Limb (tissue), 2 donors: ENCODE measurements around the gene ZGRF1.
A peak's percentile ranks its signal among the peaks of the same experiment; 100 is the strongest.
"Not testable (repeated sequence)": the region's sequence is repeated elsewhere in the genome, so short reads cannot be mapped to it uniquely, and the experiment has no call there.

Experiments
- DNase-seq, 2 donors: peaks; one replicate each; pipeline ENCODE4 v3.0.0-alpha.2; 2016; ENCODE audit errors: extremely low spot score in 2 of 2

The ZGRF1 gene

DNA sequence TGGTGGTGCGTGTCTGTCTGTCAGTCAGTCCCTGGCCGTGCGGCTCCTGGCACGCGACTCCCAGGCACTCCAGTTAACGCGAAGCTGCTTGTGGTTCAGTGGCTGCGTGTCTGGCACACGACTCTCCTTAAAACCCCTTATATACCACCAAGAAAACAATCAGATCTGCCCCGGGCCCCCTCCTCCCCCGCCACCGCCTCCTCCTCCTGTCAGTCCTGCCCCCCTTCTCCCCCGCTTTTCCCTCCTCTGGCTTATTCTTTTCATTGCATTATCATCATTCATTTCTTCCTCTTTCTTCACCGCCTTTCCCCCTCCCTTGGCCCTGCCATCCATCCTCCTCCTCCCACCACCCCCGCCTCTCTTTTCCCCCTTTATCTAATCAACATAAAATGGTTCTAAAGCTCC, 120.6 kb downstream of the ZGRF1 start, which contains the start of gene NEUROG2:
NEUROG2 (minus strand) TSS at position 115 of the 405 bp plus-strand sequence. CDS start 705 bp downstream, outside the sequence.
- DNase-seq: no peak

DNA sequence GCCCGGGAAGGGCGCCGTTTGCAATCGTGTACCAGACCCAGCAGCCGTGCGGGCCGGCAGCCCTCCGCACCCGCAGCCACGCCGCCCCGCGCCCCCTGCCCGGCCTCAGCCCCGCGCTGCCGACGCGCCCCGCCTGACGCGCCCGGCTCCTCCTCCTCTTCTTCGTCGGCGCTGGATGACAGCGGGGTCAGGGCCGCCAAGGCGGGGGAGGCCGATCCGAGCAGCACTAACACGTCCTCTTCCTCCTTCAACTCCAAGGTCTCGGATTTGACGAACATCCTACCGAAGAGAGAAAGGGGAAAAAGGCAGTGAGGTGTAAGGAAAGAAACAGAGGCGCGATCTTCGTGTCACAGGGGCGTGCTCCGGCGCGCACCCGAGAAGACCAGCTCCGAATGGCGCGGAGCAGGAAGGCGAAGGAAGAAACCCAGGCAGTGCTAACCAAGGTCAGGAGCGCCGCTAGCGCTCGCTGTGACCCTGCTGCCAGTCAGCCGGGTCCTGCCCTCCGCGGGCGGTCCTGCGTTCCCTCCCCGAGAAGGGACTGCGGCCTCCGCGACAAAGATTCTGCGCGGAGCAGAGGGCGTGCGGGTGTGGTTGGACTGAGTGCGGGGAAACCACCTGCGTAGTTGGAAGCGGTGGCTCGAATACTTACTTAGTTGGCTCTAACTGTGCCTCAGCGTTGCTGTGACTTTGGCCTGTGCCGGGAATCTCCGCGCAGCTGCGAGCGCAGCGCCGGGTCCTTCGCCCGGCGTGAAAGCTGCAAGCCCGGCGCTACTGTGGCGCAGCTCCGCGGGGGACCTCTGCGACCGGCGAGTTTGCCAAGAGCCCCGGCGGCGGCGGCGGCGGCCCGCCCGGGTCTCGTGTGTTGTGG, 121.3 kb downstream of the ZGRF1 start:
- peak in 1 of 2 donors; percentile 75 for DNase-seq

GRCh38 chr4:112514647-112515197, 122.0 kb downstream of the ZGRF1 start:
- peak in 1 of 2 donors; percentile 59 for DNase-seq

DNA sequence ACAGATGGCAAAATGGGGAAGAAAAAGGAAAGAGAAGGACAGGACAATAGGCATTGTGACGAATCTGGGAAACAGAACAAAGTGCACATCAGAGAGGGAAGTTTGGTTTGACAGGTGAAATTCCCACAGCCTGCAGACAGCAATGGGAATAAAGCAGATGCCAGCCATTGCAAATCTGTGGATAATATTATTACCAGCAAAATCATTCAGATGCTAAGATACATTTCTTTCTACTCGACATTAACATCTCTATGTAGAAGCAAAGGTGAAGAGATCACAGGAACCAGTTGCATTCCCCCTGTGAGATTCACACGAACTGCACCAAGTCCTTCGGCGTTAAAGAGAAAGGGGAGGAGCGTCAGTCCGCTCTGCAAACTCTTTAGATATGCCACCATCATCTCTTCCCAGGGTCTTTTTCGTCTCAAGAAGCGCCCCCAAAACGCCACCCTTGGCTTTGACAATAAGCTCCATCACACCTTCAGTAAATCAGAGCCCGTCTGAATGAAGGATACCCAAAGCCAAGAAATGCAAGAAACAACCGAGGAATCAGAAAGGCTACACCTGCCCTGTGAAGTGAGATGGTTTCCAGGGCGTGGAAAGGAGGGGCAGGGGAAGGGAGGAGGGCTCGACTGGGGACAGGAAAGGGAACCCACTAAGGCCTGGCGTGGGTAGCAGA, 122.6 kb downstream of the ZGRF1 start:
- DNase-seq: no peak

DNA sequence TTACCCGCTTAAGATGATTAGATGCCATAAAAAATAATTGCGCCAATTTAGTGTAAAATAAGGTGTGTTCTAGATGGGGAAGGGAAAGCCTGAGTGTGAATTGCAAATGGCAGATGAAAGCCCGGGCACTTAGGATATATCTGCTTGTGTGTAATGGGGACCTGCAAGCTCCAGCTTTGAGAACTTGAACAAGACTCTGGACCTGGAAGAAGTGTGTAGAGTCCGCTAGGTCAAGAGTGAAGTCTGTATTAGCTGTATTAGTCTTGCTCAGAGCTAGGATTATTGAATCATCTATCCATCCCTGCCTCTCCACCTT, 124.9 kb downstream of the ZGRF1 start:
- no peak for DNase-seq

GRCh38 chr4:112511093-112511802, 125.5 kb downstream of the ZGRF1 start:
- DNase-seq: peak in 1 of 2 donors; percentile 60

DNA sequence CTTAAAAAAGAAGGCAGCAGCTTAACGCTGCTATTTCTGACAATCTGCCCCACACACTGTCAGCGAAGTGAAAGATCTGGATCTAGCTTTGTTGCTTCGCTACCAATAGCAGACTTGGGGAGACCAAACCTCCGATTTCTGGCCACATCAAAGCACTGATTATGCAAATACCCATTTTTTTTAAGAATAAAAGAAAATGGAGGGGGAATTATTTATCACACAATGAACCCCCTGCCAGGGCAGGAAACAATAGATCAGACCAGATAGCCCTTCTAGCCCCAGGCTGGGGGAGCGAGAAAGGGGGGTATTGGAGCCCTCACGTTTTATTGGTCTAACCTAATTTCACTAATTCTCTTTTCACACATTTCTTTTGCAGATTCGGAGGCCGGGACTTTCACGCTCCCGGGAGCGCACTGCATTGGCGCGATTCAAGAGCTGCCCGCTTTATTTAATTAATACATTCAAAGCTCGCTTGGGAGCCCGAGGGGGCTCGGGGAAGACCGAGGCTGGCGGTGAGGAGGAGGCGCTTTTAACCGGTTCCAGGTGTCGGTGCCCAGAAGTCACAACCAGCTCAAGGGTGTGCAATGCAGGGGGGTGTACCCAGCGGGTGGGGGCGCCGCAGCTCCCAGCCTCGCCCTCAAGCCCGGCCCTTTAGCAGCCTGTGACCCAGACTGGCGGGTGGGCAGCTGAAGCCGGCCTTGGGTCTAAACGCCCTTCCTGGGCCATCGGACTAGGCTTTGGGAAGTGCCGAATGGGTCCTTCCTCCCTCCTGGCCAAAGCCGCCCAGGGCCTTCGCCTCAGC, 126.2 kb downstream of the ZGRF1 start:
- peak in 1 of 2 donors; percentile 58 for DNase-seq

DNA sequence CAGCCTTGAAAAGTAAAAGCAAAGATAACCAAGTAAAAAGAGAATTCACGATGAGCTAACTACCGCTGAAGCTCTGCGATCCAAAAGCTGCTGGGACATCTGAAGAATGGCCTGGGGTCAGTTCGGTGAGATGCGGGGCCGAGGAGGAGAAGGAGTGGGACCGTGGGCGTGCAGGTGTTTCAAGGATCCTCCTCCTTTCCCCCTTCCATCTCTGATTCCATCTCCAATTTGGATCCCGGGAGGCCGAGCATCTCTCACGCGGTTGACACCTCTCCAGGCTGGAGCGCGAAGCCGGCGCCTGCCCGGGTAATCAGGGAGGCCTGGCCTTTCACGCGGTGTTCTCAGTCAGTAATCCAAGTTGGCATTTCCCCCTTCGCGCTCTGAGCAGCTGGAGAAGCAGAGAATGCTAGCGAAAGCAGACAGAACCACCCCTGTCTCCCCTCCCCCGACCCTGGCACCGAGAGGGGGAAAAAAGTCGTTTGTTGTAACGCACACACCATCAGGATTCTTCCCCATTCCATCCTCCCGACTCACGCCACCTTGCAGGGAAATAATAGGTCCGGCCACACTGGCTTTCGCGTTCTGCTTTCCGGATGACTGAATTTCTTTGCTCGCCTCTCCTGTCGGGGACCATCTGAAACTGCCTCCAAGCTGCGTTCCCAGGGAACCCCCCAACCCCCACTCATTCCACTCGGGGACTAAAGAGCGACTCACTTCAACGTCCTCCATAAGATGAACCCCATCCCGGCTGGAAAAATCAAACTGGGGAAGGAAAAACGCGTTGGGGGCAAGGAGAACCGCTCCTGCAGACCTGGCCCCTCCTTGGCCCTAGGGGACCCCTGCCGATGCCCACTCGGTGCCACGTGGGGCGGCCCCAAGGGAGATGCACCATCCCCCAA, 127.2 kb downstream of the ZGRF1 start:
- peak in 1 of 2 donors; percentile 59 for DNase-seq

DNA sequence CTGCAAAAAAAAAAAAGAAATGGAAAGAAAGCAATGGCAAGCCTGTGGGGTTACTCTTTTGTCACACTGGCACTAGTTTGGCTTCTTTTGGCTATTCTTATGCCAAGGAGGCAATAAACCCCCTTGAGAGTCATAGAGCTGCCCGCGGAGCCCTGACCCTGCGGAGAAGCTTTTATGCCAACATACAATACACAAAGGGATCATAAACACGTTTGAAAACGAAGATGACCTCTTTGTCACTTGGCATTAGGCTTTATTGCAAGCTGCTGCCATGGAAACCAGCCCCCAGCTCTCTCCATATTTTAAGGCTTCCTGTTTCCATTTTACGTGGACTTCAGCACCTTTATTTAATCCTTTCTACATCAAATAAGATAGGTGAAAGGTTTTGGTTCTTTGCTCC, 128.4 kb downstream of the ZGRF1 start:
- DNase-seq: no peak

DNA sequence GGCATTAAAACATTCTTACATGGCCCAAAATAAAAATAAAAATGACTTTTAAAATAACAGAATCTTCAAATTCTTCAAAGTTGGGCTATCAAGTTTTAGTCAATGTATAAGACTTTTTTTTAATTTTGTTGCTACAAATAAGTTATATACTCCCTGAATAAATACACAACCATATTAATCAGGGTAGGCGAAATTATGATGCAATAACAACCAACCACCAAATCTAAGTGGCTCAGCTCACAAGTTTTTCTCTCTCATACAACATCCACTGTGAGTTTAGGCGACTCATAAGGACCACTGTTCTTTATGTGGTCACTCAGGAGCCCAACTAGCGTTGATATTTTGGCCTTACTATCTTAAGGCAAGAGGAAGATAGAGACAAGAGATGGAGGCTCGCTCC, 131.9 kb downstream of the ZGRF1 start:
- DNase-seq: no peak

- no peak for DNase-seq
These were observed 133.8 kb downstream of the ZGRF1 start for GRCh38 chr4:112502871-112503270.

GRCh38 chr4:112492321-112492720, 144.4 kb downstream of the ZGRF1 start:
- no peak for DNase-seq

- DNase-seq: not testable (repeated sequence)
These were observed 145.9 kb downstream of the ZGRF1 start for GRCh38 chr4:112490808-112491207.
